ENCODE results near the gene TMEM109.

Gene TMEM109

DNA sequence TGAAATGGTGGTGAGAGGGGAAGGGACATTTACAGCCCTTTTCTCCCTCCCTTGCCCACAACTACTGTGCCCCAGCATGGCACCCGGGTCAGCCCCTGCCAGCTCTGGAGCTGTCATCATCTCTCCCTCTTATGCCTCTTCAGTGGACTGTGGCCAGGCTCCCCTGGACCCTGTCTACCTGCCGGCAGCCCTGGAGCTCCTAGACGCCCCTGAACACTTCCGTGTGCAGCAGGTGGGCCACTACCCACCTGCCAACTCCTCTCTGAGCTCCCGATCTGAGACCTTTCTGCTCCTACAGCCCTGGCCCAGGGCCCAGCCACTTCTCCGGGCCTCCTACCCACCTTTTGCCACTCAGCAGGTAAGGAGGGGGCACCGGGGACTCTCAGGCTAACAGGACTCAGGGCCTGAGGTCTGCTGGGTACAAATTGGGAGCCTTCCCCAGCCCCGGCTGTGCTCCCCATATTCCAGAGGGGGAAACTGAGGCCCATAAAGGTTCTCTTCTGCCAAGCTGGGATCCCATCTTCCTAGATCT is 13.2 kb downstream of the TMEM109 start:
- DNase-seq: no peak

DNA sequence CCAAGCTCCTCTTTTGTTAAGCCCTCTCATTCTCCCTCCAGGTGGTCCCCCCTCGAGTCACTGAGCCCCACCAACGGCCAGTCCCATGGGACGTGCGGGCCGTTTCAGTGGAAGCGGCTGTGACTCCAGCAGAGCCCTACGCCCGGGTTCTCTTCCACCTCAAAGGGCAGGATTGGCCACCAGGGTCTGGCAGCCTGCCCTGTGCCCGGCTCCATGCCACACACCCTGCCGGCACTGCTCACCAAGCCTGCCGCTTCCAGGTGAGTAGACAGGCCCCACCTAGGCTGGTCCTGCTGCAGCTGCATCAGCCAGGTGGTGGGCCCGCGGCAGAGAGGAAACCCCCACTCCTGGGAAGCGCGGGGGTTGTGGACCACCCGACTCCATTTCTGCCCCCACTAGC is 13.6 kb downstream of the TMEM109 start:
- DNase-seq: no peak

DNA sequence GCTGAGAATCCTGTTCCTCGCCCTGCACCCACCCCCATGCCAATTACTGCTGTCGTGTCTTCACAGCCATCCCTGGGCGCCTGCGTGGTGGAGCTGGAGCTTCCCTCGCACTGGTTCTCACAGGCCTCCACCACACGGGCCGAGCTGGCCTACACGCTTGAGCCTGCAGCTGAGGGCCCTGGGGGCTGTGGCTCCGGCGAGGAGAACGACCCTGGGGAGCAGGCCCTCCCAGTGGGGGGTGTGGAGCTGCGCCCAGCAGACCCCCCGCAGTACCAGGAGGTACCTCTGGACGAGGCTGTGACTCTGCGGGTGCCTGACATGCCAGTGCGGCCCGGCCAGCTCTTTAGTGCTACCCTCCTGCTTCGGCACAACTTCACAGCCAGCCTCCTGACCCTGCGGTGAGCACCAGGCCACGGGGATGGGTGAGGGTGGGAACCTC is 14.6 kb downstream of the TMEM109 start:
- DNase-seq: no peak

DNA sequence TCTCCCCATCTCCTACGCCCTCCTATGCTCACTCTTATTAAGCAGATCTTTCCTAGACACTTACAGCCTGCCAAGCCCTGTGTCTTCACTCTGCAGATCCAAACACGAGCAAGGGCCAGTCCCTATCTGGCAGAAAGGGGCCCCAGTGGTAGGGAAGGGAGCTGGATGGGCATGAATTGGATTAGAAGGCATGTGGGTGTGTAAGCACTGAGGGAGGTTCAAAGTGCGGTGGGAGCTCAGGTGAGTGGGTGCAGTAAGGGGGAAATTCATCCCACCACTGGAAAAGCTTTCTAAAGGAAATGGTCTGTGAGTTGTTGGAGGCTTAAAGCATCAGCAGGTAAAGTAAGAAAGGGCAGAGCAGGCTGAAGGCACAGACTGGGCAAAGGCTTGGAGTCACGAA is 15.8 kb downstream of the TMEM109 start:
- no peak for DNase-seq

DNA sequence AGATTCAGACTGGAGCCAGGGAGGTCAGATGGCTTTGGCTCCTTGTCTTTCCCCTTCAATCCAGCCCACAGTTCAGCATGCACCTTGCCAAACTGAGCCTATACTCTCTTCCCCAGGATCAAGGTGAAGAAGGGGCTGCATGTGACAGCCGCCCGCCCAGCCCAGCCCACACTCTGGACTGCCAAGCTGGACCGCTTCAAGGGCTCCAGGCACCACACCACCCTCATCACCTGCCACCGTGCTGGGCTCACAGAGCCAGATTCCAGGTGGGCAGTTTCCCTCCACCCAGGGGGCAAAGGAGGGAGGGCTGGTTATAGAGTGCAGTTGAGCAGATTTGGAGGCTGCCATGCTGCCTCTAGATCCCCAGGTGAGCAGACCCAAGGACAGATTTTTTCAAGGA is 16.4 kb downstream of the TMEM109 start:
- no peak for DNase-seq

DNA sequence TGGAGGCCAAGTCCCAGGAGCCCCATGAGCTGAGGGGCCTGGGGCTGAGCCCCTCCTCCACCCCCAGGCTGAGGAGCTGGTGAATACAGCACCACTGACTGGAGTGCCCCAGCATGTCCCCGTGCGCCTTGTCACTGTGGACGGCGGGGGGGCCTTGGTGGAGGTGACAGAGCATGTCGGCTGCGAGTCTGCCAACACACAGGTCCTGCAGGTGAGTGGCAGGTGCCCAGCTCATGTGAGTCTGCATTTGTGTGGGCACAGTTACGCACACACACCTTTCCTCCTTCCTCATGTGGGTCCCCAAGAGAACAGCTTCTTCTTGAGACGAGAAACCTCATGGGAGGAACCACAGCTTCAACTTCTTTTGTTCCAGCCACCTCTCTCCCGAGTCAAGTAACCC is 18.0 kb downstream of the TMEM109 start:
- no peak for DNase-seq

DNA sequence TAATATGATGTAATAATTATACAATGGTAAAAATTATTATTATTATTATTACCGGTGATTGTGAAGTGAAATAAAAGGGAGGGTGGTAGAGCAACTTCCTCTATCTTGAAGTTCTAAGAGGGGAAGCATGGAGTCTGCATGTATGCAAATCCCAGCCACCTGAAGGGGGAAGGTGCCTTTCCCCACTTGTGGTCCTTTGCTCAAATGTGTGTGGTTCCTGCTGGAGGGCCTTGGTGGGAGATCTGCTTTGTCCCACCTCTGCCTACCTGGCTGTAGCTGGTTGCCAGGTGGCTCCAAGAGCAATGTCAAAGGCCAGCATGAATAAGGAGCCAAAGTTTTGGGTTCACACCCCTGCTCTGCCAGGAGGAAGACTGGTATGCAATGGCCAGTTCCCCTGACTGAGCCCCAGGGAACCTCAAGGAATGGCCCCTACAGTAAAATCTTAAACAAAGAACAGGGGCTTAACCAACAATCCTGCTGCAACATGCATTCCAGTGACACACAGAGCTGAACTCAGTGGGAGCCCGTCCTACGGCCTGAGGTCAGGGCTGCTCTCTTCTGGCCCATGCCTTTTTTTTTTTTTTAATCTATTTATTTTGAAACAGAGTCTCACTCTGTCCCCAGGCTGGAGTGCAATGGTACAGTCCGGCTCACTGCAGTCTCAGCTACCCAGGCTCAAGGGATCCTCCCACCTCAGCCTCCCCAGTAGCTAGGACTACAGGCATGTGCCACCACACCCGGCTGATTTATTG is 18.8 kb downstream of the TMEM109 start:
- no peak for DNase-seq

DNA sequence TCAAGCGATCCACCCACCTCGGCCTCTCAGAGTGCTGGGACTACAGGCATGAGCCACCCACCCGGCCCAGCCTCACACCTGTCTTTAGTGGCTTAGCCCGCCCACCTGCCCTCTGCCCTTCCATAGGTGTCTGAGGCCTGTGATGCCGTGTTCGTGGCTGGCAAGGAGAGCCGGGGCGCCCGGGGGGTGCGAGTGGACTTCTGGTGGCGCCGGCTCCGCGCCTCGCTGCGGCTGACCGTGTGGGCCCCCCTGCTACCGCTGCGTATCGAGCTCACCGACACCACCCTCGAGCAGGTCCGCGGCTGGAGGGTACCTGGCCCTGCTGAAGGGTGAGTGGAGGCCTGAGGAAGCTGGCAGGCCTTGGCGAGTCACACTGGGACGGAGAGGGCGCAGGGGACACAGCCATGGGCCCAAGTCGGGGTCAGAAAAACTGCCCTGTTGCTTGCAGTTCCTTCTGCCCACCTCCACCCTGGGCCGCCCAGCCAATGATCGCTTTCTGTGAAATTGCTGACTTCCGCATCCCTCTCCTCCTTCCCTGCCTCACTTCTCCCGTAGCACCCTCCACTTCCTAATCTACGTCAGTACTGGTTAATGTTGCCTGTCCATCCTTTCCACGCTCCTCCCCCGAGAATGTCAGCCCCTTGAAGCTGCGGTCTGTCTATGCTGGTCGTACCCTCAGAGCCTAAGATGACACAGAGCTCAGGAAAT is 19.6 kb downstream of the TMEM109 start:
- DNase-seq: no peak

DNA sequence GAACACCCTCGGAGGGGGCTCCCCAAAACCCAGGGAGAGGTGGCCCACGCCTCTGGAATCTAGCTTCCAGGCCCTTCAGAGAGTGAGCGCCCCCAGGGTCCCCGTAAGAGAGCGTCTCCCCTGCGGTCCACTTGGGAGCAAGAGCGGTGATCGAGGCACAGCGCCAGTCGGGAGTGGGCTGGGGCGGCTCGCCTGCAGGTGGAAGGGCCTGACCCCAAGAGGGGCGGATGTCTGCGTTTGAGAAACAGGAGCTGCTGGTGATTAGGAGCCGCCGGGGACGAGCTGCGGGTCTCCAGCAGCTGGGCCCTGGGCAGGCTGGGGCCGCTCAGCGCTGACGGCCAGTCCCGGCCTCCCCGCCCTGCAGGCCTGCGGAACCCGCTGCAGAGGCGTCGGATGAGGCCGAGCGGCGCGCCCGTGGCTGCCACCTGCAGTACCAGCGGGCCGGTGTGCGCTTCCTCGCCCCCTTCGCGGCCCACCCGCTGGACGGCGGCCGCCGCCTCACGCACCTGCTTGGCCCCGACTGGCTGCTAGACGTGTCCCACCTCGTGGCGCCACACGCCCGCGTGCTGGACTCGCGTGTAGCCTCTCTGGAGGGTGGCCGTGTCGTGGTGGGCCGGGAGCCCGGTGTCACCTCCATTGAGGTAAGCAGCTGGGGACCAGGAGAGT is 20.3 kb downstream of the TMEM109 start:
- DNase-seq: no peak

DNA sequence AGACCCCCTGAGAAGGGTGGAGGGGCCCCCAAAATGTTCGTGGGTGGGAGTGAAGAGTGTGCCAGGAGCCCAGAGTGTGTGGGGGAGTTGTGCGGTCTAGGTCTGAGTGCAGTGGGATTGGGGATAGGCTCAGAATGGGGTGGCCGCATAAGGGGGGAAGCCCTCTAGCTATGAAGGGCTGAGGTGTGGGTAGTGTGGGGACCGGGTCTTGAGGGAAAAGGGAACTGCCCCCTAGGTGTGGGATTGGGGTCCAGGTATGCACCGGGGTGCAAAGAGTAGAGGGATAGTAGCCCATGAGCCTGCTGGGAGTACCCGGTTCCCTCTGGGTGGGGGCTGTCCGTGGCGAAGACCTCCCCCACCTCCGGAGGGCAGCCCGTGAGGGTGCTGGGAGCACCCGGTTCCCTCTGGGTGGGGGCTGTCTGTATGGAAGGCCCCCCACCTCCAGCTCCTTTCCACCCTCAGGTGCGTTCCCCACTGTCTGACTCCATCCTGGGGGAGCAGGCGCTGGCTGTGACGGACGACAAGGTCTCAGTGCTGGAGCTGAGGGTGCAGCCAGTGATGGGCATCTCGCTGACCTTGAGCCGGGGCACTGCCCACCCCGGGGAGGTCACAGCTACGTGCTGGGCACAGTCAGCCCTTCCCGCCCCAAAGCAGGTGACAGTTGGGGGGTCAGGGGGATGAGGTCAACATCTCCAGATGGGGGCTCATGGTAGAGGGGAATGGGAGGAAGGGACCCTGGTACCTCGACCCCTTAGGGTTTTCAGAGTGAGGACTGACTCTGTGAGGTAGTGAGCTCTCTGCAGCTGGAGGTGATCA is 21.0 kb downstream of the TMEM109 start:
- no peak for DNase-seq

DNA sequence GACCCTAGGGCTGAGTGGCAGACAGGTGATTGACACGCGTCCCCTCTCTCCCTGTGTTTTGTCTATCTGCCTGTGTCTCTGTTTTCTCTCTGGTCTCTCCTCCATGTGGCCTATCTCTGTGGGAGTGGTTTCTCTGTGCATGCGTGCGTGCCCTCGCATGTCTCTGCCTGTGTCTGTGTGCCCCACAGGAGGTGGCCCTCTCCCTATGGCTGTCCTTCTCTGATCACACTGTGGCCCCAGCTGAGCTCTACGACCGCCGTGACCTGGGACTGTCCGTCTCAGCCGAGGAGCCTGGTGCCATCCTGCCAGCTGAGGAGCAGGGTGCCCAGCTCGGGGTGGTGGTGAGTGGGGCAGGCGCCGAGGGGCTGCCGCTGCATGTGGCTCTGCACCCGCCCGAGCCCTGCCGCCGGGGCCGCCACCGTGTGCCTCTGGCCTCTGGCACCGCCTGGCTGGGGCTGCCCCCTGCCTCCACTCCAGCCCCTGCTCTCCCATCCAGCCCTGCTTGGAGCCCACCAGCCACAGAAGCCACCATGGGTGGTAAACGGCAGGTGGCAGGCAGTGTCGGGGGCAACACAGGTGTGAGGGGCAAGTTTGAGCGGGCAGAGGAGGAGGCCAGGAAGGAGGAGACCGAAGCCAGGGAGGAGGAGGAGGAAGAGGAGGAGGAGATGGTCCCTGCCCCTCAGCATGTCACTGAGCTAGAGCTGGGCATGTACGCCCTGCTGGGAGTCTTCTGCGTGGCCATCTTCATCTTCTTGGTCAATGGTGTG is 21.9 kb downstream of the TMEM109 start:
- no peak for DNase-seq

DNA sequence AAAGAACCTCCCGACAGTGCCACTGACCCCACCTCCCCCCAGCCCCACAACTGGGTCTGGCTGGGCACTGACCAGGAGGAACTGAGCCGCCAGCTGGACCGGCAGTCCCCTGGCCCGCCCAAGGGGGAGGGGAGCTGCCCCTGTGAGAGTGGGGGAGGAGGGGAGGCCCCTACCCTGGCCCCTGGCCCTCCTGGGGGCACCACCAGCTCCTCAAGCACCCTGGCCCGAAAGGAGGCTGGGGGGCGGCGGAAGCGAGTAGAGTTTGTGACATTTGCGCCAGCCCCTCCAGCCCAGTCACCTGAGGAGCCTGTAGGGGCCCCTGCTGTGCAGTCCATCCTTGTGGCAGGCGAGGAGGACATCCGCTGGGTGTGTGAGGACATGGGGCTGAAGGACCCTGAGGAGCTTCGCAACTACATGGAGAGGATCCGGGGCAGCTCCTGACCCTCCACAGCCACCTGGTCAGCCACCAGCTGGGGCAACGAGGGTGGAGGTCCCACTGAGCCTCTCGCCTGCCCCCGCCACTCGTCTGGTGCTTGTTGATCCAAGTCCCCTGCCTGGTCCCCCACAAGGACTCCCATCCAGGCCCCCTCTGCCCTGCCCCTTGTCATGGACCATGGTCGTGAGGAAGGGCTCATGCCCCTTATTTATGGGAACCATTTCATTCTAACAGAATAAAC is 22.6 kb downstream of the TMEM109 start:
- no peak for DNase-seq

DNA sequence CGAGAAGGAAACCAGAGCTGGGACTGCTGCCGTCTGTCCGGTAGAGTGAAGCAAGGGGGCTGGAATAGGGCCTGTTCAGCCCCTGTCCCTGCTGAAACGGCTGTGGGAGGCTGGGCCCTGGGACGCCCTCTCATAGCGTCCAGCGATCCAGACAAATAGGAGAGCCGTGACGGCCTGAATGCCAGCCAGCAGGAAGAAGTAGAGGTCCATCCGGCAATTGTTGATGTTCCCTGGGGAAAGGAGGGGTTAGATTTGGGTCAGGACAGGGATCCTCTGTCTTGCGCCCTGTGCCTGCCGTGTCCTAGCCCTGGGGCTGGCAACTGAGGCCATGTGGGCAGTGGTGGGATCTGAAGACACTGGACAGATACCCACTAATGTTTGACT is 23.2 kb downstream of the TMEM109 start:
- no peak for DNase-seq

DNA sequence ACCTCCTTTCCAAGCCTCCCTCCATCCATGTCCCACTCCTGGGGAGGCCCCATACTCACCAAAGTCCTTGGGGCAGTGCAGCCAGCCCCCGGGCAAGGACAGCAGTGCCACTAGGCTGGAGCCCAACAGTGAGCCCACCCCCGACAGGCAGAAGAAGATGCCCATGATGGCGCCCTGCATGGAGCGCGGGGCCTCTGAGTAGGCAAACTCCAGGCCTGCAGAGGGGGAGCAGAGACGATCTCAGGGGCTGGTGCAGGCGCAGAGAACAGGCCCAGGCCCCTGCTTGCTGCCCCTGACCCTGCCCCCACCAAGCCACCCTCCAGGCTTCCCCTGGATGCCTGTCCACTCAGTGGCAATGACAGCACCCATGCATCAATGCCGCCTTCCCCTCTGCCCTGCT is 23.9 kb downstream of the TMEM109 start:
- DNase-seq: no peak

DNA sequence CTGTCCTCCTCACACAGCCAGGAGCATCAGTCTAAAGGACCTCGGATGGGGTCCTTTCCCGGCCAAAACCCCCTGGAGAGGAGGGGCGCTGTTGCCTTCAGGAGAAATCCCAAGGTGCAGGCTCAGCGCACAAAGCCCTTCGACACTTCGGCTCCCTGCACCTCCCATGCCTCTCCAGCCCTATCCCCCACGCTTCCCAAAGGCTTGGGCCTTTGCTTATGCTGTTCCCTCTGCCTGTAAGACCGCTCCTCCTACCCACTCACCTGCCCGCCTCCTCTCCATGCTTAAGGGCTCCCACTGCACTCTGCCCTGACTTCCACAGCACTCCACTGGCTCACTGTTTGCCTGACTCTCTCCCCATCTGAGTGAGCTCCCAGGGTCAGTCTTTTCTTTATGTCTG is 24.5 kb downstream of the TMEM109 start:
- DNase-seq: no peak

DNA sequence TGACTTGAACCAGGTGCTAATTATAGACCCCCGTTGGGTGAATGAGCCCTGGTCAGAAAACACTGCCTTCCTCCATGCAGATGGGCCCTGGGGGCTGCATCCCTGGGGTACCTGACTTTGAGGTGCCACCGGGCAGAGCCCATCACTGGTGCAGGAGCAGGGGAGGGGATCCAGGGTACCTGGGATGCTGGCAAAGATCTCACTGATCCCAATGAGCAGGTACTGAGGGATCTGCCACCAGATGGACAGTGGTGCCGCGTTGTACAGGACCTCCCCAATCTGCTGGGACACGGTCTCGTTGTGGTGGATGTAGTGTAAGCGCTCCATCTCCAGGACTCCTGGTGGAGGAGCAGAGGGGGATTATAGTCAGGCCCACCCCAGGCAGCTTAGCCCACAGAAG is 25.3 kb downstream of the TMEM109 start:
- DNase-seq: no peak

DNA sequence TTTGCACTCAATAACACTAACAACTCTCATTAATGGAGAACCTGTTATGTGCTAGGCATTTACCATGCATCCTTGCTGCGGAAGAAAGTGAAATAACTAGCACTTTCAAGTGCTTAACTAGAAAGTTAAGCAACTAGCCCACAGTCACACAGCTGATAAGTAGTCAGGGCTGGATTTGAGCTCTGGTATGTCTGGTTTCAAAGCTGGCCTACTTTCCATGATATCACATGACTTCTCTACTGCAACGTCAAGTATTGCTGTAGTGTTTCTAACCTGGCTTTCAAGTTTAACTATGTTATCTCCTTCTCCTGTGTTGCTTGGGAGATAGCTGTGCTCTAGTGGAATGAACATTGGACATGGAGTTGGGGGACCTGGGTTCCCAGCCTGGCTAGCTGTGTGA is 25.9 kb downstream of the TMEM109 start:
- no peak for DNase-seq

DNA sequence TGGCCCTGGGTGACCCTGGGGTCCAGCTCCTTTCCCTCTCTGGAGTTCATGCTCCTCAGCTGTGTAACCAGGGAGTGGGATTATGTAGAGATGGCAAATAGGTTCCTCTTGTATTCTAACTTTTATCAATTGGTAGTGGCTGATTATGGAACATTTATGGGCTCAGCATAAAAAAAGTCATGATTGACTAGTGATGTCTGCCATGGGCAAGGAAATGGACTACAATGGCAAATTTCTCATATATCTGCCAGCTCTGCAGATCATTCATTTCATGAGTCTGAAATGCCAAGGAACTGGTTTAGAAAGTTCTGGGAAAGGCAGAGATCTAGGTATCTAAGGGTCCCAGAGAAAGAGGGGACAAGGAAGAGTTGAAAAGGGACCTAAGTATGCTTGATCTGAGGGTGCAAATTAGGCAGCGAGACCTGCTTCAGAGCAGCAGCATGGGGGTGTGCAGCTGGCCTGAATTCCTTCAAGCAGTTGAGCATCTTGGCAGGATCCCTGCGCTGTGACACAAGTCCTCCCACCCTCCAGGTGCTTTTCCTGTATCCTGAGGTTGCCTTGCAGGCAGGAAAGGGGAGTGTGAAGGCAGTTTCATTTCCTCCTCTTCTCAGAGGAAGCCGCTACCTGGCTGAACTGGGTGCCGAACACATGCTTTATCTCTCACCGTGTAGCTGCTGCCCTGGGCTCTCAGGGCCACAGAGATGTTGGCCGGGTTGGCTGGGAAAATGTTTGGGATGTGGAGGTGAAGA is 27.6 kb downstream of the TMEM109 start:
- DNase-seq: no peak

DNA sequence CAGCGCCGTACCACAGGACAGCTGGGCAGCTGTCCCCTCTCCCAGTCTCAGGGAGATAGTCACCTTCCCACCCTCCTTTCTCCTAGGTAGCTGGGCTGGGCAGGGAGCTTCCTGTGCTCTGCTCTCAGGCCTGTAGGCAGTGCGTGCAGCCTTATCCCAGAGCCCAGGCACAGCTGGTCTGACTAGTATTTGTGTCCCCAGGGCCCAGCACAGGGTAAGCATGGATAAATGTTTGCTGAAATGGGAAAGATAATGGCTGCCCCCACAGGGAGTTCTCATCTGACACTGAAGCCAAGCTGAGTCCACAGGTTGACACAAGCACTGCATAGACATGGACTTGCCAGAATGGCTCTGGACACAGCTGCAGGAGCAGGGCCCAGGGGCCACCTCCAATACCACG is 28.3 kb downstream of the TMEM109 start:
- DNase-seq: no peak

DNA sequence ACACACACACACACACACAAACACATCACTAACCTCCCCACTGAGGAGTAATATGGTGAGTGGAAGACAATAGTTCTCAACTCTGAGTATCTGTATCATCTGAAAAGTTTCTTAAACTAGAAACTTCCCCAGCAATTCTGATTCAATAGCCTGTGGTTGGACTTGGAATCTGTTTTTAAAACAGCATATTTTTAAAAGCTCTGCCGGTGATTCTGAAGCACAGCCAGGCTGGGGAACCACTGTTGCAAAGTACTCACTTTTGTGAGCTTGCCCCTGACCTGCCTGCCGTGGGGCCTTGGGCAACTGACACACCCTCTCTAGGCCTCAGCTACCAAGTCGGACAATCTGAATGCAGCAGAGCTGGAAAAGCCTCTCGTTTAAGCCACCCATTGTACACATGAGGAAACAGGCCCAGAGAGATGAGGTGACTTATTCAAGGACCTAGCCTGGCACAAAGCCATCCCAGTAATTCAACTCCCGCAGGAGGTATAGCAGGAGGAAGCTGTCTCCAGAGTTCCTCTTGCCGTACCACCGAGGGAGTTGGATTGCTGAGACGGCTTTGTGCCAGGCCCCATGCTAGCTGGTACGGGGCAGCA is 29.1 kb downstream of the TMEM109 start:
- no peak for DNase-seq

Measured in amniotic stem cell (primary cell).